Measurements from ENCODE around the gene CEP350.

The CEP350 gene

GRCh38 chr1:180065408-180065807 is 110.8 kb downstream of the CEP350 start:
- no peak for DNase-seq

GRCh38 chr1:180066150-180066549 is 111.5 kb downstream of the CEP350 start:
- DNase-seq: no peak

GRCh38 chr1:180070286-180070685 is 115.7 kb downstream of the CEP350 start:
- no peak for DNase-seq

- DNase-seq: no peak
These were observed 117.1 kb downstream of the CEP350 start for GRCh38 chr1:180071759-180072158.

GRCh38 chr1:180080439-180080838 is 125.8 kb downstream of the CEP350 start:
- DNase-seq: no peak

GRCh38 chr1:180081474-180081873 is 126.9 kb downstream of the CEP350 start:
- no peak for DNase-seq

- DNase-seq: no peak
These were observed 128.6 kb downstream of the CEP350 start for GRCh38 chr1:180083164-180083563.

- no peak for DNase-seq
These were observed 130.3 kb downstream of the CEP350 start for GRCh38 chr1:180084867-180085266.

- DNase-seq: no peak
These were observed 130.7 kb downstream of the CEP350 start for GRCh38 chr1:180085331-180085730.

GRCh38 chr1:180092931-180093650 is 138.5 kb downstream of the CEP350 start:
- DNase-seq: no peak

GRCh38 chr1:180094705-180095295 is 140.2 kb downstream of the CEP350 start:
- no peak for DNase-seq

GRCh38 chr1:180096584-180097325 is 142.1 kb downstream of the CEP350 start:
- no peak for DNase-seq

- DNase-seq: no peak
These were observed 142.7 kb downstream of the CEP350 start for GRCh38 chr1:180097326-180097605.

- DNase-seq: no peak
These were observed 146.8 kb downstream of the CEP350 start for GRCh38 chr1:180101411-180101810.

GRCh38 chr1:180103819-180104218 is 149.2 kb downstream of the CEP350 start:
- DNase-seq: no peak

GRCh38 chr1:180112091-180112490 is 157.5 kb downstream of the CEP350 start:
- DNase-seq: no peak

GRCh38 chr1:180112984-180113647 is 158.5 kb downstream of the CEP350 start:
- no peak for DNase-seq

- DNase-seq: no peak
These were observed 159.9 kb downstream of the CEP350 start for GRCh38 chr1:180114396-180114945.

- DNase-seq: no peak
These were observed 162.6 kb downstream of the CEP350 start for GRCh38 chr1:180116964-180117763.

- DNase-seq: no peak
These were observed 163.1 kb downstream of the CEP350 start for GRCh38 chr1:180117764-180118116.

- DNase-seq: no peak
These were observed 165.2 kb downstream of the CEP350 start for GRCh38 chr1:180119837-180120236.

GRCh38 chr1:180123463-180123936 is 168.9 kb downstream of the CEP350 start:
- no peak for DNase-seq

GRCh38 chr1:180130651-180131050 is 176.0 kb downstream of the CEP350 start:
- DNase-seq: no peak
